CD4-positive, CD25-positive, alpha-beta regulatory T cell (primary cell): ENCODE results near the gene KIFAP3. TPM values are rescaled to one million over a fixed set of nuclear protein-coding genes. Genes with fewer than 3 reads are reported as not detected.
A peak's percentile ranks its signal among the peaks of the same experiment; 100 is the strongest.

Source experiments
- ATAC-seq, 2 donors: fragments of 150-1000 bp; cut with Tn5 transposase; one replicate each; pipeline ENCODE4 v1.10.0; 2021; ENCODE audit warnings: low read depth in 2 of 2, moderate number of reproducible peaks in 2 of 2, moderate library complexity in 1 of 2
- DNase-seq, 3 donors: peaks; one replicate each; pipeline versions ENCODE4 v3.0.0 to v3.0.0-alpha.2; 2012 to 2022; ENCODE audit warnings: mixed read lengths in 1 of 3
- H3K27ac ChIP-seq: one replicate; pipeline ENCODE4 v1.7.0; 2013; ENCODE audit warnings: mild to moderate bottlenecking, low read length; ENCODE audit not compliant: insufficient read depth, poor library complexity, severe bottlenecking
- H3K27me3 ChIP-seq: one replicate; pipeline ENCODE4 v1.7.0; 2013; ENCODE audit warnings: low read length; ENCODE audit not compliant: control insufficient read depth, insufficient read depth
- H3K36me3 ChIP-seq: one replicate; pipeline ENCODE4 v1.7.0; 2013; ENCODE audit warnings: mild to moderate bottlenecking, low read length, moderate library complexity; ENCODE audit not compliant: control insufficient read depth, insufficient read depth
- H3K4me1 ChIP-seq: 2 replicates; pipeline ENCODE4 v1.7.0; 2013; ENCODE audit warnings: mild to moderate bottlenecking, low read length; ENCODE audit not compliant: insufficient read depth, control insufficient read depth, poor library complexity, severe bottlenecking
- H3K4me3 ChIP-seq: one replicate; pipeline ENCODE4 v1.7.0; 2013; ENCODE audit warnings: low read depth, mild to moderate bottlenecking, low read length, moderate library complexity
- H3K9me3 ChIP-seq, 2 experiments: 1 replicate in 1 of 2; 2 replicates in 1 of 2; pipeline ENCODE4 v1.7.0; 2013; ENCODE audit warnings: low read length in 2 of 2, mild to moderate bottlenecking in 1 of 2, moderate library complexity in 1 of 2; ENCODE audit not compliant: control insufficient read depth in 2 of 2
- H3K27ac Mint-ChIP-seq, 3 donors: one replicate each; pipeline ENCODE4 v1.8.0; 2020 to 2022; ENCODE audit warnings: mild to moderate bottlenecking in 3 of 3, mixed read lengths in 3 of 3, moderate library complexity in 2 of 3
- H3K27me3 Mint-ChIP-seq: one replicate; pipeline ENCODE4 v1.8.0; 2022; ENCODE audit warnings: mild to moderate bottlenecking, mixed read lengths
- H3K36me3 Mint-ChIP-seq: one replicate; pipeline ENCODE4 v1.8.0; 2020; ENCODE audit warnings: mixed read lengths
- H3K4me1 Mint-ChIP-seq, 4 donors: one replicate each; pipeline ENCODE4 v1.8.0; 2020 to 2022; ENCODE audit warnings: mixed read lengths in 4 of 4, mild to moderate bottlenecking in 1 of 4
- H3K4me3 Mint-ChIP-seq, 4 donors: one replicate each; pipeline ENCODE4 v1.8.0; 2020 to 2022; ENCODE audit warnings: mild to moderate bottlenecking in 4 of 4, mixed read lengths in 4 of 4, moderate library complexity in 3 of 4
- H3K9me3 Mint-ChIP-seq, 7 donors: one replicate each; pipeline ENCODE4 v1.8.0; 2020 to 2022; ENCODE audit warnings: mixed read lengths in 7 of 7, mild to moderate bottlenecking in 3 of 7, moderate library complexity in 2 of 7
- polyA plus RNA-seq, 4 donors: library from polyadenylated mRNA; unstranded; fragments of 300-500 nt; fragmentation: Illumina TruSeq; gene quantifications; one replicate each; pipeline ENCODE4 v1.2.3, GENCODE V29; 2021
- total RNA-seq: library from RNA; stranded (reverse); gene quantifications from one replicate; pipeline ENCODE4 v1.2.3, GENCODE V29; 2022

The KIFAP3 gene
- total and polyA plus RNA-seq, 5 donors from 2014 or later: 12.8 to 21.9 (median 18.0) TPM

DNA sequence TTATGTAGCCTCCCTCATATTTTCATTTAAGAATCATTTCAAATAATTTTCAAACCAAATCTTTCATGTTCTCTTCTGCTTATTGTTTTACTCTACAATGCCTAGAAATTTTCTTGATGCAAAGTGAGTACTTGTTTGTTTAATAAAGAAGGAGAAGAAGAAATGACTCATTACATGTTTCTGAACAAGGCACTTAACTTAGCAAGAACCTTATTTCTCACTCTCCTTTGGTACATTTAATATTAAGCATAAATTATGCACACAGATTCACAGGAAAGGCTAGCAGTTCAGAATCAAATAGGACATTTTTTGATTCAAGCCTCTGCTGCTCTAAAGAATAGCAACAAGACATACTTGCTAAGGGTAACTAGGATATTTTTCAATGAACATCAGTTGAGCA is 189.9 kb downstream of the KIFAP3 start:
- peaks cover 30 to 59% (median 45%) of the 10 kb centered on the region in 4 donors for H3K4me1 Mint-ChIP-seq
- no peak overlapping the region for H3K4me3 ChIP-seq
- no peak overlapping the region for H3K27ac Mint-ChIP-seq
- DNase-seq (no peak), ATAC-seq (no peak)
- H3K36me3 ChIP-seq: peaks cover 49% of the 10 kb centered on the region
- H3K4me1 ChIP-seq: no peaks in the 10 kb centered on the region
- no peaks in the 10 kb centered on the region for H3K27me3 Mint-ChIP-seq
- no peaks in the 10 kb centered on the region for H3K9me3 ChIP-seq
- H3K4me3 Mint-ChIP-seq: no peak overlapping the region
- H3K27me3 ChIP-seq: no peaks in the 10 kb centered on the region
- no peak overlapping the region for H3K27ac ChIP-seq
- peaks cover 40% of the 10 kb centered on the region for H3K36me3 Mint-ChIP-seq
- no peaks in the 10 kb centered on the region for H3K9me3 Mint-ChIP-seq

- Mint-ChIP-seq H3K4me1 (peaks cover 26 to 53% (median 44%) of the 10 kb centered on the region in 4 donors), H3K27me3 (no peaks in the 10 kb centered on the region), H3K36me3 (peaks cover 53% of the 10 kb centered on the region), H3K27ac (no peak overlapping the region), H3K4me3 (no peak overlapping the region), H3K9me3 (no peaks in the 10 kb centered on the region)
- Histone ChIP-seq H3K9me3 (no peaks in the 10 kb centered on the region), H3K36me3 (peaks cover 58% of the 10 kb centered on the region), H3K4me3 (no peak overlapping the region), H3K4me1 (no peaks in the 10 kb centered on the region), H3K27me3 (no peaks in the 10 kb centered on the region), H3K27ac (no peak overlapping the region)
- DNase-seq (no peak), ATAC-seq (no peak)
Measured at GRCh38 chr1:169882039-169882511, 192.4 kb downstream of the KIFAP3 start.

GRCh38 chr1:169879034-169879840 is 195.3 kb downstream of the KIFAP3 start:
- Histone ChIP-seq H3K27ac (no peak overlapping the region), H3K4me3 (peak overlapping the region; percentile 13), H3K4me1 (peaks cover 2% of the 10 kb centered on the region), H3K36me3 (peaks cover 60% of the 10 kb centered on the region), H3K27me3 (no peaks in the 10 kb centered on the region), H3K9me3 (no peaks in the 10 kb centered on the region)
- H3K4me3 Mint-ChIP-seq: no peak overlapping the region
- DNase-seq (no peak), ATAC-seq (no peak)
- peaks cover 55% of the 10 kb centered on the region for H3K36me3 Mint-ChIP-seq
- peak overlapping the region in 2 of 3 donors; percentile 13 to 20 for H3K27ac Mint-ChIP-seq
- H3K9me3 Mint-ChIP-seq: no peaks in the 10 kb centered on the region
- H3K4me1 Mint-ChIP-seq: peaks cover 19 to 49% (median 30%) of the 10 kb centered on the region in 4 donors
- no peaks in the 10 kb centered on the region for H3K27me3 Mint-ChIP-seq

DNA sequence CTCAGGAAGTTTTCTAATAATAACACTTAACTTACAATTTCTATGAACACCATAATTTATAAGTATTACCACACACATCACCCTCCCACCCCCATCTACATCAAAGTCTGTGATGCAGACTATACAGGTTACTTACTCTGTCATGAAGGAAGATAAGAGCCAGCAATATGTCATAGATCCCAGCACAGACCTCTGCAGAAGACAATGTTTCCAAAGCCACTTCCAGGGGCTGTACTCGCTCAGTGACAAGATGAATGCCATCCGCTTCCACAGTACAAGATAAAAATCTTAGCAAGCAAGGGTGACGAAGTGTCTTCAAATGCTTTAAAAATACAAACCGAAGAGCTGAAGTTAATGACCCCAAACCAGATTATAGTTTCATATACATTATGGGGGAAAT is 196.0 kb downstream of the KIFAP3 start:
- Mint-ChIP-seq H3K4me1 (peaks cover 26 to 56% (median 37%) of the 10 kb centered on the region in 4 donors), H3K27ac (peak overlapping the region; percentile 8 to 61 (median 20)), H3K36me3 (peaks cover 62% of the 10 kb centered on the region), H3K9me3 (no peaks in the 10 kb centered on the region), H3K27me3 (no peaks in the 10 kb centered on the region), H3K4me3 (no peak overlapping the region)
- peaks cover 62% of the 10 kb centered on the region for H3K36me3 ChIP-seq
- H3K27ac ChIP-seq: no peak overlapping the region
- peaks cover 9% of the 10 kb centered on the region for H3K4me1 ChIP-seq
- H3K9me3 ChIP-seq: no peaks in the 10 kb centered on the region
- DNase-seq: no peak
- no peaks in the 10 kb centered on the region for H3K27me3 ChIP-seq
- H3K4me3 ChIP-seq: peak overlapping the region; percentile 13
- no peak for ATAC-seq

DNA sequence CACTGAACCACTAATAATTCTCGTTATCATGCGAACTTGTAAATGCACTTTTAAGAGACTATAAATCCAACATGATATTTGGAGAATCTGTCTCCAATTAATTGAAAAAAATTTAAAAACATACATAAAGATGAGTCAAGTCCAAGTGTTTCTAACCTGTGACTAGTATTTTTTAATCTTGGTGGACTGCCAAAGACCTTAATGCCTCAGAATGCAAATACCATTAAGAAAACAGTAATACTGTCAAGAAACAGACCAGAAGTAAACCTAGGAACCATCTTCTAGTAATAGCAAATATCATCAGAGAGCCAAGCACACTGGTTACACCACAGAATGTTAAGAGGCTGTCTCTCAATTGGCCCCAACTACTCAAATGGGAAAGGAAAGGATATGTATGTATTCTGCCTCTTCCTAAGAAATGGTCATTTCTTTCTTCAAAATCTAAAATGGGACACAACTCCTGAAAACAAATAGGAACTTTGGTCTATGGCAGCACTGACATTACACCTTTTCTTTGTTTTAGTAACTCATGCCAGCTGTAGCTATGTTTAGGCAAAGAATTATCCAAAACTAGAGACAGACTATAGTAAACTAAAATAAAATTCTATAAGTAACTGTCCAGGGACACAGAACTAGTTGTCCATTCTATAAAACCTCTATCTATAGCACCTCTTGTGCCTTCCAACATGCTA is 196.5 kb downstream of the KIFAP3 start:
- Histone ChIP-seq H3K27me3 (no peaks in the 10 kb centered on the region), H3K4me1 (peaks cover 11% of the 10 kb centered on the region), H3K9me3 (no peaks in the 10 kb centered on the region), H3K4me3 (no peak overlapping the region), H3K36me3 (peaks cover 62% of the 10 kb centered on the region), H3K27ac (no peak overlapping the region)
- Mint-ChIP-seq H3K27me3 (no peaks in the 10 kb centered on the region), H3K4me3 (no peak overlapping the region), H3K9me3 (no peaks in the 10 kb centered on the region), H3K4me1 (peaks cover 30 to 56% (median 37%) of the 10 kb centered on the region in 4 donors), H3K36me3 (peaks cover 63% of the 10 kb centered on the region), H3K27ac (peak overlapping the region in 2 of 3 donors; percentile 20 to 61)
- no peak for DNase-seq
- ATAC-seq: no peak

- Histone ChIP-seq H3K4me3 (peak overlapping the region; percentile 29), H3K27me3 (no peaks in the 10 kb centered on the region), H3K9me3 (no peaks in the 10 kb centered on the region), H3K36me3 (peaks cover 96% of the 10 kb centered on the region), H3K4me1 (peaks cover 11% of the 10 kb centered on the region), H3K27ac (no peak overlapping the region)
- Mint-ChIP-seq H3K4me1 (peaks cover 22 to 39% (median 29%) of the 10 kb centered on the region in 4 donors), H3K4me3 (peak overlapping the region in 2 of 4 donors; percentile 18 to 23), H3K36me3 (peaks cover 83% of the 10 kb centered on the region), H3K27ac (peak overlapping the region in 1 of 3 donors; percentile 69), H3K27me3 (no peaks in the 10 kb centered on the region), H3K9me3 (peaks cover 0 to 1% (median 0%) of the 10 kb centered on the region in 7 donors)
- DNase-seq: no peak
- no peak for ATAC-seq
Measured at GRCh38 chr1:169874229-169874628, 200.3 kb downstream of the KIFAP3 start.

- Histone ChIP-seq H3K4me1 (peaks cover 11% of the 10 kb centered on the region), H3K9me3 (no peaks in the 10 kb centered on the region), H3K36me3 (peaks cover 96% of the 10 kb centered on the region), H3K4me3 (peak overlapping the region; percentile 29), H3K27ac (no peak overlapping the region), H3K27me3 (no peaks in the 10 kb centered on the region)
- Mint-ChIP-seq H3K27ac (peak overlapping the region in 1 of 3 donors; percentile 69), H3K36me3 (peaks cover 83% of the 10 kb centered on the region), H3K9me3 (peaks cover 0 to 1% (median 0%) of the 10 kb centered on the region in 7 donors), H3K4me1 (peaks cover 19 to 33% (median 25%) of the 10 kb centered on the region in 4 donors), H3K27me3 (no peaks in the 10 kb centered on the region), H3K4me3 (peak overlapping the region in 3 of 4 donors; percentile 2 to 23 (median 17))
- ATAC-seq: no peak
- DNase-seq: no peak
Measured at GRCh38 chr1:169873582-169874199, 200.8 kb downstream of the KIFAP3 start.
